Liver (tissue), 3 donors: Measurements from ENCODE around the gene AVEN.

Experiments
- CTCF ChIP-seq: fragments of 150-350 bp; IDR thresholded peaks from 2 replicates; pipeline ENCODE4 v1.5.1; 2017; ENCODE audit warnings: improper control_type of control experiment, low read depth, low read length; ENCODE audit not compliant: missing input control
- JUND ChIP-seq, 2 donors: IDR thresholded peaks; 2 replicates each; pipeline ENCODE4 v1.6.1; 2016; ENCODE audit warnings: antibody characterized with exemption in 2 of 2
- MAX ChIP-seq: IDR thresholded peaks from 2 replicates; pipeline ENCODE4 v1.6.1; 2016; ENCODE audit warnings: antibody characterized with exemption
- REST ChIP-seq: IDR thresholded peaks from 2 replicates; pipeline ENCODE4 v1.6.1; 2016; ENCODE audit warnings: antibody characterized with exemption, mild to moderate bottlenecking
- RXRA ChIP-seq, 2 donors: IDR thresholded peaks; 2 replicates each; pipeline ENCODE4 v1.6.1; 2017 to 2018; ENCODE audit warnings: antibody characterized with exemption in 2 of 2, mild to moderate bottlenecking in 1 of 2
- SP1 ChIP-seq: IDR thresholded peaks from 2 replicates; pipeline ENCODE4 v1.6.1; 2018; ENCODE audit warnings: antibody characterized with exemption, mild to moderate bottlenecking
- TAF1 ChIP-seq: conservative IDR thresholded peaks from 2 replicates; pipeline ENCODE4 v1.6.1; 2016; ENCODE audit warnings: antibody characterized with exemption, mild to moderate bottlenecking
- donor health status: healthy.
- donor health status: healthy.

GRCh38 chr15:33844186-33844585 is 194.8 kb downstream of the AVEN start:
- TF ChIP-seq CTCF = no peak
- no peak for TF ChIP-seq JUND (IDR thresholded peaks at IDR 0.05)
- no peak for TF ChIP-seq REST
- TF ChIP-seq RXRA (IDR thresholded peaks at IDR 0.05) = no peak
- TF ChIP-seq MAX = no peak
- no peak for TF ChIP-seq SP1
- TF ChIP-seq TAF1 = no peak
